CD14-positive monocyte (primary cell): ENCODE measurements around the gene EIPR1. TPM values are rescaled to one million over a fixed set of nuclear protein-coding genes. Genes with fewer than 3 reads are reported as not detected.

ENCODE experiments used
- DNase-seq, 3 donors: peaks; one replicate each; pipeline ENCODE4 v3.0.0-alpha.2; 2011 to 2022
- H2AFZ ChIP-seq: 2 replicates; pipeline ENCODE4 v1.6.0; 2012; ENCODE audit warnings: mild to moderate bottlenecking, low read depth, low read length, inconsistent platforms; ENCODE audit not compliant: insufficient read depth, poor library complexity, severe bottlenecking
- H3K27ac ChIP-seq, 2 donors: 1 replicate in 1 of 2; 2 replicates in 1 of 2; pipeline ENCODE4 v1.5.1; 2012 to 2013; ENCODE audit warnings: low read length in 2 of 2, control low read depth in 1 of 2, inconsistent platforms in 1 of 2, low read depth in 1 of 2, mild to moderate bottlenecking in 1 of 2
- H3K27me3 ChIP-seq, 2 donors: one replicate each; pipeline versions ENCODE4 v1.6.0 to v1.6.1; 2011 to 2013; ENCODE audit warnings: low read length in 2 of 2; ENCODE audit not compliant: control insufficient read depth in 2 of 2, insufficient read depth in 2 of 2
- H3K36me3 ChIP-seq, 2 donors: replicated peaks in 1 of 2; 1 replicate in 1 of 2; 2 replicates in 1 of 2; pipeline versions ENCODE4 v1.5.1 to v1.6.1; 2012 to 2013; ENCODE audit warnings: low read length in 2 of 2, control low read depth in 1 of 2, inconsistent platforms in 1 of 2, mild to moderate bottlenecking in 1 of 2; ENCODE audit not compliant: insufficient read depth in 2 of 2, control insufficient read depth in 1 of 2
- H3K4me1 ChIP-seq, 2 donors: 1 replicate in 1 of 2; 2 replicates in 1 of 2; pipeline versions ENCODE4 v1.5.1 to v1.6.1; 2012 to 2013; ENCODE audit warnings: low read length in 2 of 2, control low read depth in 1 of 2, inconsistent platforms in 1 of 2, mild to moderate bottlenecking in 1 of 2, moderate library complexity in 1 of 2; ENCODE audit not compliant: insufficient read depth in 2 of 2, control insufficient read depth in 1 of 2
- H3K4me2 ChIP-seq: replicated peaks from 2 replicates; pipeline ENCODE3; 2012; ENCODE audit warnings: low read length, moderate library complexity, mild to moderate bottlenecking; ENCODE audit not compliant: poor library complexity, severe bottlenecking; ENCODE audit errors: extremely low read depth
- H3K4me3 ChIP-seq, 3 experiments: fragments of 200-600 bp in 1 of 3; sonication (generic) in 1 of 3; replicated peaks in 1 of 3; 1 replicate in 2 of 3; 2 replicates in 1 of 3; pipeline ENCODE4 v1.5.1; 2011 to 2013; ENCODE audit warnings: low read length in 3 of 3, mild to moderate bottlenecking in 3 of 3, control low read depth in 2 of 3, low read depth in 2 of 3, inconsistent platforms in 1 of 3, moderate library complexity in 1 of 3
- H3K79me2 ChIP-seq: 2 replicates; pipeline ENCODE4 v1.6.0; 2012; ENCODE audit warnings: mild to moderate bottlenecking, control low read depth, inconsistent platforms, low read length, moderate library complexity; ENCODE audit not compliant: insufficient read depth
- H3K9ac ChIP-seq: 2 replicates; pipeline ENCODE4 v1.6.0; 2017; ENCODE audit warnings: low read length, mild to moderate bottlenecking; ENCODE audit not compliant: insufficient read depth, poor library complexity, severe bottlenecking
- H3K9me3 ChIP-seq, 2 donors: replicated peaks in 1 of 2; 1 replicate in 1 of 2; 2 replicates in 1 of 2; pipeline versions ENCODE4 v1.5.1 to v1.6.1; 2012 to 2013; ENCODE audit warnings: low read length in 2 of 2, control low read depth in 1 of 2; ENCODE audit not compliant: control insufficient read depth in 1 of 2, insufficient read depth in 1 of 2
- H4K20me1 ChIP-seq: 2 replicates; pipeline ENCODE4 v1.6.0; 2012; ENCODE audit warnings: mild to moderate bottlenecking, low read length, control low read depth, moderate library complexity; ENCODE audit not compliant: insufficient read depth
- H3K27ac Mint-ChIP-seq, 7 donors: one replicate each; pipeline ENCODE4 v1.8.0; 2020; ENCODE audit warnings: mild to moderate bottlenecking in 7 of 7, mixed read lengths in 7 of 7, moderate library complexity in 6 of 7, inconsistent platforms in 2 of 7
- H3K27me3 Mint-ChIP-seq, 3 donors: one replicate each; pipeline ENCODE4 v1.8.0; 2021 to 2022; ENCODE audit warnings: low read depth in 3 of 3, mild to moderate bottlenecking in 3 of 3, mixed read lengths in 3 of 3, moderate library complexity in 3 of 3, inconsistent platforms in 1 of 3
- H3K36me3 Mint-ChIP-seq, 2 donors: one replicate each; pipeline ENCODE4 v1.8.0; 2020; ENCODE audit warnings: mixed read lengths in 2 of 2, inconsistent platforms in 1 of 2, mild to moderate bottlenecking in 1 of 2
- H3K4me1 Mint-ChIP-seq: one replicate; pipeline ENCODE4 v1.8.0; 2020; ENCODE audit warnings: mild to moderate bottlenecking, mixed read lengths
- H3K4me3 Mint-ChIP-seq, 2 donors: one replicate each; pipeline ENCODE4 v1.8.0; 2020; ENCODE audit warnings: mild to moderate bottlenecking in 2 of 2, mixed read lengths in 2 of 2, moderate library complexity in 1 of 2
- H3K9me3 Mint-ChIP-seq, 7 donors: one replicate each; pipeline ENCODE4 v1.8.0; 2020 to 2022; ENCODE audit warnings: mixed read lengths in 7 of 7, mild to moderate bottlenecking in 6 of 7, moderate library complexity in 6 of 7, inconsistent platforms in 2 of 7
- WGBS: methylation state at CpG from one replicate; pipeline ENCODE4 v1.1.5; 2013; ENCODE audit warnings: missing lambda C conversion rate; ENCODE audit not compliant: insufficient coverage; 5-methylcytosine and 5-hydroxymethylcytosine counted together
- intact Hi-C, 2 donors: fragments of 100-400 bp; cut with micrococcal nuclease; formaldehyde crosslinking; loops; one replicate each; pipeline versions ENCODE4 v1.15.0 to v1.15.1; 2023
- polyA plus RNA-seq, 3 donors: library from polyadenylated mRNA; depleted of rRNA in 1 of 3; unstranded in 2 of 3; stranded (reverse) in 1 of 3; fragments of 300-500 nt in 2 of 3; fragments of >200 nt in 1 of 3; fragmentation: Illumina TruSeq in 2 of 3; gene quantifications; 1 replicate in 2 of 3; 2 replicates in 1 of 3; pipeline ENCODE4 v1.2.3, GENCODE V29; 2012 to 2021
- TF ChIP-seq, protein P1 (sequence below): fragments of 200-600 bp; IDR thresholded peaks from one replicate; pipeline ENCODE4 v1.8.0; 2022; ENCODE audit warnings: antibody characterized with exemption, mild to moderate bottlenecking

EIPR1 gene
- polyA plus RNA-seq, 3 donors: 19.0 to 22.4 (median 20.8) TPM

DNA sequence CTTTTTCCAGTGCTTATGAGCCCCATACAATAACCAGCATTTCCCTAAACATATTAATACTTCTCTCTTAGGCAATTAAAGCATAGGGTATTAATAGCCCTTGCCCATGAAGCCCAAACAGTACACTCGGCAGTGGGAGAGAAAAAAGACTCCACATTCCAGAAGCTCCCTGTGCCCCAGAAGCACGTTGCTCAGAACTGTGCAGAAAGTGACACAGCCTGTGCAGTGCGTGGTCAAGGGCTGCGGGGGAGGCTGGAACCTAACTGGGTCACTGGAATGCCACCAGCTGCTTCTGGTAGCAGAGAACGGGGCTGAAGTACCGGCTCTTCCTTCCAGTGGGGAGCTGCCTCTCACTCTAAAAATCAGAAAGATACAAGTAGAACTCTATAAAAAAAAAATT lies 32.7 kb downstream of the EIPR1 start:
- DNase-seq: no peak
- peaks cover 9 to 21% (median 16%) of the 10 kb centered on the region in 7 donors for H3K9me3 Mint-ChIP-seq
- Histone ChIP-seq H3K9me3 (peaks cover 11 to 26% of the 10 kb centered on the region in 2 donors), H3K36me3 (peaks cover 5 to 44% of the 10 kb centered on the region in 2 donors), H3K79me2 (no peaks in the 10 kb centered on the region), H3K27me3 (no peaks in the 10 kb centered on the region), H3K27ac (no peak overlapping the region), H3K4me3 (no peak overlapping the region), H4K20me1 (no peaks in the 10 kb centered on the region), H3K4me2 (no peak overlapping the region), H3K4me1 (no peaks in the 10 kb centered on the region), H3K9ac (no peak overlapping the region), H2AFZ (no peak overlapping the region)
- WGBS: 80% methylated on average over 1 of the region's 6 CpGs
- no peak overlapping the region for H3K27ac Mint-ChIP-seq
- H3K4me1 Mint-ChIP-seq: no peaks in the 10 kb centered on the region
- intact Hi-C loops: no loop called here
- TF ChIP-seq, protein P1, sequence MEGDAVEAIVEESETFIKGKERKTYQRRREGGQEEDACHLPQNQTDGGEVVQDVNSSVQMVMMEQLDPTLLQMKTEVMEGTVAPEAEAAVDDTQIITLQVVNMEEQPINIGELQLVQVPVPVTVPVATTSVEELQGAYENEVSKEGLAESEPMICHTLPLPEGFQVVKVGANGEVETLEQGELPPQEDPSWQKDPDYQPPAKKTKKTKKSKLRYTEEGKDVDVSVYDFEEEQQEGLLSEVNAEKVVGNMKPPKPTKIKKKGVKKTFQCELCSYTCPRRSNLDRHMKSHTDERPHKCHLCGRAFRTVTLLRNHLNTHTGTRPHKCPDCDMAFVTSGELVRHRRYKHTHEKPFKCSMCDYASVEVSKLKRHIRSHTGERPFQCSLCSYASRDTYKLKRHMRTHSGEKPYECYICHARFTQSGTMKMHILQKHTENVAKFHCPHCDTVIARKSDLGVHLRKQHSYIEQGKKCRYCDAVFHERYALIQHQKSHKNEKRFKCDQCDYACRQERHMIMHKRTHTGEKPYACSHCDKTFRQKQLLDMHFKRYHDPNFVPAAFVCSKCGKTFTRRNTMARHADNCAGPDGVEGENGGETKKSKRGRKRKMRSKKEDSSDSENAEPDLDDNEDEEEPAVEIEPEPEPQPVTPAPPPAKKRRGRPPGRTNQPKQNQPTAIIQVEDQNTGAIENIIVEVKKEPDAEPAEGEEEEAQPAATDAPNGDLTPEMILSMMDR: no peak
- H3K36me3 Mint-ChIP-seq: peaks cover 39 to 54% of the 10 kb centered on the region in 2 donors
- no peak overlapping the region for H3K4me3 Mint-ChIP-seq
- H3K27me3 Mint-ChIP-seq: peaks cover 0 to 4% (median 0%) of the 10 kb centered on the region in 3 donors

DNA sequence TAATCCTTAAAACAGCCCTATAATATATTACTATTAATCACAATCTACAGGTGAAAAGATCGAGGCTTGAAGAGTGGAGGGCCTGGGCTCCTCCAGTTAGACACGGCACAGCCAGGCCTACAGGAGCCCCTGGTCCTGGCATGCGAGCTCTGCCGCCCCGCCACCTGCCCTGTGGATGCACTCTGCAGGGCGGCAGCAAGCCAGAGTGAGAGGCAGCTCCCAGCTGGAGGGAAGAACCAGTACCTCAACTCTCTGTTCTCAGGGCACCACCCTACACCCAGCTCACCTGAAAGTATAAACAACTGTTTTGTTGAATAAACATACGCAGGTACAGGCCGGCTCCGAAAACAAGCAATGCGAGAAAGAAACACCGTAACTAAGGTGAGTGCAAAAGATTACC lies 34.6 kb downstream of the EIPR1 start:
- Histone ChIP-seq H3K27me3 (no peaks in the 10 kb centered on the region), H2AFZ (no peak overlapping the region), H3K79me2 (no peaks in the 10 kb centered on the region), H3K9me3 (peaks cover 0 to 14% of the 10 kb centered on the region in 2 donors), H3K4me2 (no peak overlapping the region), H3K27ac (no peak overlapping the region), H3K4me3 (no peak overlapping the region), H3K36me3 (peaks cover 5 to 29% of the 10 kb centered on the region in 2 donors), H3K9ac (no peak overlapping the region), H4K20me1 (no peaks in the 10 kb centered on the region), H3K4me1 (no peaks in the 10 kb centered on the region)
- DNase-seq: no peak
- no peak overlapping the region for H3K27ac Mint-ChIP-seq
- WGBS: 97% methylated on average over 8 of the region's 11 CpGs
- TF ChIP-seq, protein P1: no peak
- intact Hi-C loops: no loop called here
- peaks cover 0 to 3% (median 0%) of the 10 kb centered on the region in 3 donors for H3K27me3 Mint-ChIP-seq
- no peaks in the 10 kb centered on the region for H3K4me1 Mint-ChIP-seq
- H3K9me3 Mint-ChIP-seq: peaks cover 3 to 18% (median 9%) of the 10 kb centered on the region in 7 donors
- no peak overlapping the region for H3K4me3 Mint-ChIP-seq
- H3K36me3 Mint-ChIP-seq: peaks cover 39 to 42% of the 10 kb centered on the region in 2 donors
